ENCODE measurements around the gene SLCO2B1.

- TF ChIP-seq EP300 (IDR thresholded peaks at IDR 0.05) (no peak), CTCF (IDR thresholded peaks at IDR 0.05) (no peak)
Observed at GRCh38 chr11:75188671-75189070, 37.8 kb downstream of the SLCO2B1 start.

All from suprapubic skin (tissue), 3 donors.